HepG2 (cell line): ENCODE data around the gene ST6GALNAC3. TPM values are rescaled to one million over a fixed set of nuclear protein-coding genes. Genes with fewer than 3 reads are reported as not detected.

ENCODE experiments used
- ATAC-seq: fragments of 200-7000 bp; cut with Tn5 transposase; 3 replicates; pipeline ENCODE4 v1.9.1; 2020; ENCODE audit warnings: mild to moderate bottlenecking, moderate library complexity
- BruUV-seq: library from RNA; stranded (reverse); fragments of 400-500 nt; replicated peaks from 2 replicates; lab custom pipeline; 2021; lab: Mats Ljungman, UMichigan
- CTCF ChIA-PET: fragments of 300-600 bp; formaldehyde crosslinking; extraction: SDS; loops from one replicate; lab custom pipeline; 2021; ENCODE audit warnings: low total read pairs, inconsistent platforms, low intra/inter-chr PET ratio; lab: Yijun Ruan, JAX
- POLR2A ChIA-PET: fragments of 350-600 bp; sonication (Branson Sonifier 250); formaldehyde crosslinking; loops from one replicate; lab custom pipeline; 2020; ENCODE audit warnings: antibody characterized with exemption, inconsistent platforms; lab: Yijun Ruan, JAX
- DNase-seq: peaks from one replicate; pipeline ENCODE4 v3.0.0-alpha.2; 2015; ENCODE audit warnings: low spot score
- FAIRE-seq: peaks from 3 replicates; lab custom pipeline; 2011; peaks lifted over from hg19 to GRCh38; lab: Jason Lieb, UNC
- H2AFZ ChIP-seq: one replicate; pipeline ENCODE4 v1.6.1; 2011; ENCODE audit warnings: low read length, inconsistent platforms
- H3K27ac ChIP-seq: fragments of 300-600 bp; 3 replicates; pipeline ENCODE4 v1.8.0; 2011; ENCODE audit warnings: mixed run types, mild to moderate bottlenecking, mixed read lengths, low read length, inconsistent platforms; ENCODE audit not compliant: insufficient read depth; ENCODE audit errors: extremely low read length
- H3K27me3 ChIP-seq, 2 experiments: fragments of 200-600 bp in 1 of 2; 2 replicates in 1 of 2; 3 replicates in 1 of 2; pipeline versions ENCODE4 v1.6.0 to v1.8.0; 2011; ENCODE audit warnings: low read length in 2 of 2, mild to moderate bottlenecking in 2 of 2, moderate library complexity in 2 of 2, inconsistent platforms in 1 of 2; ENCODE audit not compliant: insufficient read depth in 2 of 2, control insufficient read depth in 1 of 2
- H3K36me3 ChIP-seq, 2 experiments: fragments of 200-600 bp in 1 of 2; replicated peaks in 1 of 2; 2 replicates in 1 of 2; 3 replicates in 1 of 2; pipeline versions ENCODE4 v1.5.1 to v1.8.0; 2011; ENCODE audit warnings: low read length in 2 of 2, inconsistent platforms in 1 of 2; ENCODE audit not compliant: insufficient read depth in 2 of 2, control insufficient read depth in 1 of 2
- H3K4me1 ChIP-seq: 2 replicates; pipeline ENCODE4 v1.5.1; 2012; ENCODE audit warnings: low read length, inconsistent platforms; ENCODE audit not compliant: insufficient read depth
- H3K4me2 ChIP-seq: 2 replicates; pipeline ENCODE4 v1.6.0; 2011; ENCODE audit warnings: low read depth, low read length, inconsistent platforms
- H3K4me3 ChIP-seq, 3 experiments: fragments of 200-600 bp in 1 of 3; sonication (generic), shearing (Covaris generic) in 1 of 3; replicated peaks in 1 of 3; 2 replicates each; pipeline ENCODE4 v1.5.1; 2011 to 2016; ENCODE audit warnings: low read length in 3 of 3, inconsistent platforms in 2 of 3, low read depth in 2 of 3, mild to moderate bottlenecking in 2 of 3, control low read depth in 1 of 3, mixed read lengths in 1 of 3; ENCODE audit not compliant: insufficient read depth in 1 of 3
- H3K79me2 ChIP-seq: one replicate; pipeline ENCODE4 v1.6.1; 2011; ENCODE audit warnings: low read length, inconsistent platforms; ENCODE audit not compliant: insufficient read depth
- H3K9ac ChIP-seq: 2 replicates; pipeline ENCODE4 v1.6.0; 2011; ENCODE audit warnings: mild to moderate bottlenecking, low read depth, low read length, inconsistent platforms; ENCODE audit not compliant: insufficient read depth
- H3K9me3 ChIP-seq: 2 replicates; pipeline ENCODE4 v1.5.1; 2012; ENCODE audit warnings: mild to moderate bottlenecking, low read length
- H4K20me1 ChIP-seq: 2 replicates; pipeline ENCODE4 v1.6.0; 2011; ENCODE audit warnings: inconsistent platforms, mild to moderate bottlenecking, low read length, moderate library complexity; ENCODE audit not compliant: insufficient read depth
- ASH2L ChIP-seq: fragments of 300-600, 200-600 bp; sonication (generic); IDR thresholded peaks from 2 replicates; pipeline ENCODE4 v1.7.0; 2017; ENCODE audit warnings: low read depth, mild to moderate bottlenecking, moderate library complexity, mixed read lengths, low read length; ENCODE audit not compliant: insufficient read length
- ZBTB3 ChIP-seq: sonication (generic); formaldehyde crosslinking; IDR thresholded peaks from 2 replicates; pipeline ENCODE4 v1.4.0; 2020; ENCODE audit warnings: low read depth, mild to moderate bottlenecking, moderate library complexity, missing genetic modification reagents, borderline replicate concordance
- ZNF619 ChIP-seq: sonication (generic); formaldehyde crosslinking; IDR thresholded peaks from 2 replicates; pipeline ENCODE4 v1.4.0; 2020; ENCODE audit warnings: mild to moderate bottlenecking, missing genetic modification reagents
- ZSCAN21 ChIP-seq: sonication (generic); formaldehyde crosslinking; IDR thresholded peaks from 2 replicates; pipeline ENCODE4 v1.8.0; 2022; ENCODE audit warnings: mild to moderate bottlenecking, missing genetic modification reagents, moderate library complexity, borderline replicate concordance
- WGBS: methylation state at CpG from one replicate; pipeline ENCODE4 v1.1.6; 2017; ENCODE audit warnings: low lambda C conversion rate; 5-methylcytosine and 5-hydroxymethylcytosine counted together
- in situ Hi-C: cut with HindIII; loops from 2 replicates; pipeline ENCODE4 v1.10.0; 2017; ENCODE audit warnings: low pct_unique_long_range_greater_than_20kb; ENCODE audit not compliant: extremely low pct_ligation_motif_present
- intact Hi-C: fragments of 100-400 bp; cut with micrococcal nuclease; formaldehyde crosslinking; loops from one replicate; pipeline ENCODE4 v1.10.0; 2022; ENCODE audit not compliant: unreplicated experiment
- polyA plus RNA-seq, 8 experiments: library from polyadenylated mRNA; depleted of rRNA in 3 of 8; stranded (reverse) in 7 of 8; unstranded in 1 of 8; fragments of >200 nt; fragmentation: Illumina TruSeq in 4 of 8; extraction: Trizol in 4 of 8; gene quantifications; 2 replicates each; pipeline versions ENCODE4 v1.2.1 to v1.2.3, GENCODE V29; 2011 to 2016; ENCODE audit warnings: low read depth in 4 of 8, missing spikeins in 1 of 8, mixed read lengths in 1 of 8; ENCODE audit not compliant: insufficient read depth in 1 of 8
- total RNA-seq, 5 experiments: library from RNA; depleted of rRNA; stranded (reverse); fragments of >200 nt; fragmentation: Illumina TruSeq; extraction: Trizol; gene quantifications; 2 replicates each; pipeline ENCODE4 v1.2.3, GENCODE V29; 2016; ENCODE audit warnings: low read depth in 1 of 5
- TF ChIP-seq, protein P1 (sequence below): sonication (generic); formaldehyde crosslinking; IDR thresholded peaks from 2 replicates; pipeline ENCODE4 v1.5.0; 2020; ENCODE audit warnings: mild to moderate bottlenecking, missing genetic modification reagents
- TF ChIP-seq, protein P2 (sequence below): sonication (generic); formaldehyde crosslinking; IDR thresholded peaks from 2 replicates; pipeline ENCODE4 v1.4.0; 2020; ENCODE audit warnings: missing genetic modification reagents

The ST6GALNAC3 gene
- total and polyA plus RNA-seq, 2 of the 13 experiments (the other 11 are each of a cell fraction or from before 2014, with no cell fraction given): not detected

DNA sequence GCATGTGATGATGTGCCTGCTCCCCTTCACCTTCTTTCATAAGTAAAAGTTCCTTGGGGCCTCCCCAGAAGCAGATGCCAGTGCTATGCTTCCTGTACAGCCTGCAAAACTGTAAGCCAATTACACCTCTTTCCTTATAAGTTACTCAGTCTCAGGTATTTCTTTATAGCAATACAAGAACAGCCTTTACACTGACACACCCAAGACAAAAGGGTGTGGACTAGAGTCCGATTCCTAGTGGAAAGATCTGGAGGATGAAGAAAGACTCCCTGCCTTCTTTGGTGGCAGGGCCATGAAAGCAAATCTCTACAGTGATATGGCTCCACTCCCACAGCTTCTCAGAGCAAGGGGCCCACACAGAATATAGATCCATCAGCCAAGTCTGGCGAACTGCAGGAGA is 583.1 kb downstream of the ST6GALNAC3 start:
- intact Hi-C loops: no loop called here
- Histone ChIP-seq H3K79me2 (no peaks in the 10 kb centered on the region), H3K27ac (no peak overlapping the region), H3K9me3 (peaks cover 70% of the 10 kb centered on the region), H3K27me3 (no peaks in the 10 kb centered on the region), H3K4me2 (no peak overlapping the region), H3K36me3 (no peaks in the 10 kb centered on the region), H3K9ac (no peak overlapping the region), H3K4me3 (no peak overlapping the region), H2AFZ (no peak overlapping the region), H4K20me1 (no peaks in the 10 kb centered on the region), H3K4me1 (no peaks in the 10 kb centered on the region)
- DNase-seq: no peak
- TF ChIP-seq ZSCAN21 (CRISPR knock-in tag): no peak
- no peak for TF ChIP-seq ZNF619 (CRISPR knock-in tag)
- no peak for TF ChIP-seq ASH2L
- TF ChIP-seq, protein P1, sequence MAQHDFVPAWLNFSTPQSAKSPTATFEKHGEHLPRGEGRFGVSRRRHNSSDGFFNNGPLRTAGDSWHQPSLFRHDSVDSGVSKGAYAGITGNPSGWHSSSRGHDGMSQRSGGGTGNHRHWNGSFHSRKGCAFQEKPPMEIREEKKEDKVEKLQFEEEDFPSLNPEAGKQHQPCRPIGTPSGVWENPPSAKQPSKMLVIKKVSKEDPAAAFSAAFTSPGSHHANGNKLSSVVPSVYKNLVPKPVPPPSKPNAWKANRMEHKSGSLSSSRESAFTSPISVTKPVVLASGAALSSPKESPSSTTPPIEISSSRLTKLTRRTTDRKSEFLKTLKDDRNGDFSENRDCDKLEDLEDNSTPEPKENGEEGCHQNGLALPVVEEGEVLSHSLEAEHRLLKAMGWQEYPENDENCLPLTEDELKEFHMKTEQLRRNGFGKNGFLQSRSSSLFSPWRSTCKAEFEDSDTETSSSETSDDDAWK (CRISPR knock-in tag): no peak
- ChIA-PET CTCF (no interaction called here), POLR2A (no interaction called here)
- FAIRE-seq: no peak
- ATAC-seq: no peak
- no TSS peak for BruUV-seq
- in situ Hi-C loops: no loop called here
- 5% methylated on average over 2 of the region's 2 CpGs for WGBS

DNA sequence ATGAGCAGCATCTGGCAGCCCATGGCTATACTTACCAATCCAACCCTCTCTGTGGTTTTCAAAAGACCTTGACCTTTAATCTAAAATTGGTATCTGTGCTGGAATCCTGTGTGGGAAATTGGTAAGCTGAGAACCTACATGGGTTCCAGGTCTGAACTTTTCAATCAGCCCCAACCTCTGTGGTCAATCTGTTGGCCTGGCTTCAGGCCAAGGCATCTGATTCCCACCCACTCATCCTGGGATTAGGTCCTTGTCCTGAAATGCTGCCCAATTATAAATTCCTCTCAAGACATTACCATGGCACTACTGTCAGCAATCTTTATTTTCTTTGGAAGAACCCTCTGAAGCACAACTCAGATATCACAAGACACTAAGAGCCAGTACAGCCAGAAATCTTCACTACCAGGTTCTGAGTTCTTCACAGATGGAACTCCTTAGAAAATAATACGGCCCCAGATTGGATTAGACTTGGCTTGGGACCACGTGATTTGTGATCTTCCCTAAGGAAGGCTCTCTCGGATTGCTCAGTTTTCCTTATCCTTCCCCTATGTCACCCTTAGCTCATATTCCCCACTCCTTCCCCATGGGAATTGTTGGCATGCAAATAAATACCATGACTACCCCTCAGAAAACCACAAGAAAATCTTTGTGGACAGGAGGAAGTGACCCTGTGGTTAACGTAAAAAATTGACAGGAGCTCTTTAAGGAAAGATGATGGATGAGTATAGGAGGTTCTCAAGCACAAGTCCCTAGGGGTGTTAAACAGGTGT is 584.8 kb downstream of the ST6GALNAC3 start:
- intact Hi-C loops: no loop called here

More for the DNA sequence above, 584.8 kb downstream of the ST6GALNAC3 start:
- Histone ChIP-seq H3K79me2 (no peaks in the 10 kb centered on the region), H2AFZ (no peak overlapping the region), H3K4me2 (no peak overlapping the region), H3K9me3 (peaks cover 78% of the 10 kb centered on the region), H3K9ac (no peak overlapping the region), H3K27ac (no peak overlapping the region), H3K36me3 (no peaks in the 10 kb centered on the region), H3K4me1 (no peaks in the 10 kb centered on the region), H4K20me1 (no peaks in the 10 kb centered on the region), H3K4me3 (no peak overlapping the region), H3K27me3 (no peaks in the 10 kb centered on the region)
- no TSS peak for BruUV-seq
- ChIA-PET POLR2A (no interaction called here), CTCF (no interaction called here)
- in situ Hi-C loops: no loop called here
- DNase-seq: no peak
- no peak for ATAC-seq
- TF ChIP-seq ZBTB3 (CRISPR knock-in tag): no peak
- TF ChIP-seq, protein P2, sequence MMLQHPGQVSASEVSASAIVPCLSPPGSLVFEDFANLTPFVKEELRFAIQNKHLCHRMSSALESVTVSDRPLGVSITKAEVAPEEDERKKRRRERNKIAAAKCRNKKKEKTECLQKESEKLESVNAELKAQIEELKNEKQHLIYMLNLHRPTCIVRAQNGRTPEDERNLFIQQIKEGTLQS: no peak
- WGBS: 14% methylated on average over 4 of the region's 4 CpGs
- FAIRE-seq: no peak
